ENCODE data around the gene ADNP2. TPM values are rescaled to one million over a fixed set of nuclear protein-coding genes. Genes with fewer than 3 reads are reported as not detected.

The ADNP2 gene
- total and polyA plus RNA-seq, 2 of the 13 experiments (the other 11 are each of a cell fraction or from before 2014, with no cell fraction given): 10.8 to 25.5 TPM

DNA sequence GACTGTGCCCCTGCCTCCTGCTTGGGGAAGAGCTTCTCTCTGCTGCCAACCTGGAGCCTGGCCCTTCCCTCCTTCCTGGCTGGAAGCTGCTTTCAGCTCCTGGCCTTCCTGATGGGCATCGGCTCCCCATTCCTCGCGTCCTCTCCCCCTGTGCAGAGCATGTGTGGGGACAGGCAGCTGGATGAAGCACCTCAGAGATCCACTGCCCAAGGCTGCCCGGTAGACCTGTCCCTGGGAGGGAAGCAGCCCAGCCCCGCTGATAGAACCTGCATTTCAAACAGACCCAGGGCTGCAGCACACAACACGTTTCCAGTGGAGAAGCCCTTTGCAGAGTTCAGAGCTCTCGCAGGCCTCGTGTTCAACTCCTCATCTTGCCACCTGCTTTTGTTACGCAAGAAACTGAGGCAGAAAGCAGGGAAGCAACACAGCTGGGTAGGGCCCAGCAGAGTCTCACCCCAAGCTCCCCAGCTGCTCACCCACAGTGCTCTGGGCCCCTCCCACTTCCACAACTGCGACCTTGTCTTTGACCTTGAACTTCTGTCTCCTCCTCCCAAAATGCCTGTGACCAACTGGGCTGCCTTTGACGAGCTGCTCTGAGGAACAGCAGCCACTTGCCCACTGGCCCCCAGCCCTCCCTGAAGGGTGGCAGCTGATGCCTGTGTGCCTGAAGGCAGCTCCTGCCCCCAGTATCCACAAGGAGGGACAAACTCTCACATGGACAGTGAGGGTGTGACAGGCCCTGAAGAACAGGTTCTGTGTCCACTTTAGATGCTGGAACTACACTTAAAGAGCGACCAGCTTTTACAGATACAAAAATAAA lies 72.8 kb downstream of the ADNP2 start (continued):
- TF ChIP-seq, protein P1, sequence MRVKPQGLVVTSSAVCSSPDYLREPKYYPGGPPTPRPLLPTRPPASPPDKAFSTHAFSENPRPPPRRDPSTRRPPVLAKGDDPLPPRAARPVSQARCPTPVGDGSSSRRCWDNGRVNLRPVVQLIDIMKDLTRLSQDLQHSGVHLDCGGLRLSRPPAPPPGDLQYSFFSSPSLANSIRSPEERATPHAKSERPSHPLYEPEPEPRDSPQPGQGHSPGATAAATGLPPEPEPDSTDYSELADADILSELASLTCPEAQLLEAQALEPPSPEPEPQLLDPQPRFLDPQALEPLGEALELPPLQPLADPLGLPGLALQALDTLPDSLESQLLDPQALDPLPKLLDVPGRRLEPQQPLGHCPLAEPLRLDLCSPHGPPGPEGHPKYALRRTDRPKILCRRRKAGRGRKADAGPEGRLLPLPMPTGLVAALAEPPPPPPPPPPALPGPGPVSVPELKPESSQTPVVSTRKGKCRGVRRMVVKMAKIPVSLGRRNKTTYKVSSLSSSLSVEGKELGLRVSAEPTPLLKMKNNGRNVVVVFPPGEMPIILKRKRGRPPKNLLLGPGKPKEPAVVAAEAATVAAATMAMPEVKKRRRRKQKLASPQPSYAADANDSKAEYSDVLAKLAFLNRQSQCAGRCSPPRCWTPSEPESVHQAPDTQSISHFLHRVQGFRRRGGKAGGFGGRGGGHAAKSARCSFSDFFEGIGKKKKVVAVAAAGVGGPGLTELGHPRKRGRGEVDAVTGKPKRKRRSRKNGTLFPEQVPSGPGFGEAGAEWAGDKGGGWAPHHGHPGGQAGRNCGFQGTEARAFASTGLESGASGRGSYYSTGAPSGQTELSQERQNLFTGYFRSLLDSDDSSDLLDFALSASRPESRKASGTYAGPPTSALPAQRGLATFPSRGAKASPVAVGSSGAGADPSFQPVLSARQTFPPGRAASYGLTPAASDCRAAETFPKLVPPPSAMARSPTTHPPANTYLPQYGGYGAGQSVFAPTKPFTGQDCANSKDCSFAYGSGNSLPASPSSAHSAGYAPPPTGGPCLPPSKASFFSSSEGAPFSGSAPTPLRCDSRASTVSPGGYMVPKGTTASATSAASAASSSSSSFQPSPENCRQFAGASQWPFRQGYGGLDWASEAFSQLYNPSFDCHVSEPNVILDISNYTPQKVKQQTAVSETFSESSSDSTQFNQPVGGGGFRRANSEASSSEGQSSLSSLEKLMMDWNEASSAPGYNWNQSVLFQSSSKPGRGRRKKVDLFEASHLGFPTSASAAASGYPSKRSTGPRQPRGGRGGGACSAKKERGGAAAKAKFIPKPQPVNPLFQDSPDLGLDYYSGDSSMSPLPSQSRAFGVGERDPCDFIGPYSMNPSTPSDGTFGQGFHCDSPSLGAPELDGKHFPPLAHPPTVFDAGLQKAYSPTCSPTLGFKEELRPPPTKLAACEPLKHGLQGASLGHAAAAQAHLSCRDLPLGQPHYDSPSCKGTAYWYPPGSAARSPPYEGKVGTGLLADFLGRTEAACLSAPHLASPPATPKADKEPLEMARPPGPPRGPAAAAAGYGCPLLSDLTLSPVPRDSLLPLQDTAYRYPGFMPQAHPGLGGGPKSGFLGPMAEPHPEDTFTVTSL (CRISPR knock-in tag; IDR thresholded peaks at IDR 0.05; ENCODE audit: borderline replicate concordance): no peak
- TF ChIP-seq, protein P2, sequence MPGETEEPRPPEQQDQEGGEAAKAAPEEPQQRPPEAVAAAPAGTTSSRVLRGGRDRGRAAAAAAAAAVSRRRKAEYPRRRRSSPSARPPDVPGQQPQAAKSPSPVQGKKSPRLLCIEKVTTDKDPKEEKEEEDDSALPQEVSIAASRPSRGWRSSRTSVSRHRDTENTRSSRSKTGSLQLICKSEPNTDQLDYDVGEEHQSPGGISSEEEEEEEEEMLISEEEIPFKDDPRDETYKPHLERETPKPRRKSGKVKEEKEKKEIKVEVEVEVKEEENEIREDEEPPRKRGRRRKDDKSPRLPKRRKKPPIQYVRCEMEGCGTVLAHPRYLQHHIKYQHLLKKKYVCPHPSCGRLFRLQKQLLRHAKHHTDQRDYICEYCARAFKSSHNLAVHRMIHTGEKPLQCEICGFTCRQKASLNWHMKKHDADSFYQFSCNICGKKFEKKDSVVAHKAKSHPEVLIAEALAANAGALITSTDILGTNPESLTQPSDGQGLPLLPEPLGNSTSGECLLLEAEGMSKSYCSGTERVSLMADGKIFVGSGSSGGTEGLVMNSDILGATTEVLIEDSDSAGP (CRISPR knock-in tag; IDR thresholded peaks at IDR 0.05; ENCODE audit: borderline replicate concordance): no peak
- TF ChIP-seq HIVEP1 (CRISPR knock-in tag; IDR thresholded peaks at IDR 0.05) (0 out of 2 replicates have a peak, but pooled peaks have one; percentile 12), ZNF34 (CRISPR knock-in tag; IDR thresholded peaks at IDR 0.05; ENCODE audit: borderline replicate concordance) (no peak), SP5 (CRISPR knock-in tag; IDR thresholded peaks at IDR 0.05; ENCODE audit: borderline replicate concordance, low read depth) (0 out of 2 replicates have a peak, but pooled peaks have one; percentile 31), ISX (CRISPR knock-in tag; conservative IDR thresholded peaks at IDR 0.05) (no peak), ESRRA (CRISPR knock-in tag; IDR thresholded peaks at IDR 0.05; ENCODE audit: low read depth) (0 out of 2 replicates have a peak, but pooled peaks have one; percentile 67)
- TF ChIP-seq, protein P3, sequence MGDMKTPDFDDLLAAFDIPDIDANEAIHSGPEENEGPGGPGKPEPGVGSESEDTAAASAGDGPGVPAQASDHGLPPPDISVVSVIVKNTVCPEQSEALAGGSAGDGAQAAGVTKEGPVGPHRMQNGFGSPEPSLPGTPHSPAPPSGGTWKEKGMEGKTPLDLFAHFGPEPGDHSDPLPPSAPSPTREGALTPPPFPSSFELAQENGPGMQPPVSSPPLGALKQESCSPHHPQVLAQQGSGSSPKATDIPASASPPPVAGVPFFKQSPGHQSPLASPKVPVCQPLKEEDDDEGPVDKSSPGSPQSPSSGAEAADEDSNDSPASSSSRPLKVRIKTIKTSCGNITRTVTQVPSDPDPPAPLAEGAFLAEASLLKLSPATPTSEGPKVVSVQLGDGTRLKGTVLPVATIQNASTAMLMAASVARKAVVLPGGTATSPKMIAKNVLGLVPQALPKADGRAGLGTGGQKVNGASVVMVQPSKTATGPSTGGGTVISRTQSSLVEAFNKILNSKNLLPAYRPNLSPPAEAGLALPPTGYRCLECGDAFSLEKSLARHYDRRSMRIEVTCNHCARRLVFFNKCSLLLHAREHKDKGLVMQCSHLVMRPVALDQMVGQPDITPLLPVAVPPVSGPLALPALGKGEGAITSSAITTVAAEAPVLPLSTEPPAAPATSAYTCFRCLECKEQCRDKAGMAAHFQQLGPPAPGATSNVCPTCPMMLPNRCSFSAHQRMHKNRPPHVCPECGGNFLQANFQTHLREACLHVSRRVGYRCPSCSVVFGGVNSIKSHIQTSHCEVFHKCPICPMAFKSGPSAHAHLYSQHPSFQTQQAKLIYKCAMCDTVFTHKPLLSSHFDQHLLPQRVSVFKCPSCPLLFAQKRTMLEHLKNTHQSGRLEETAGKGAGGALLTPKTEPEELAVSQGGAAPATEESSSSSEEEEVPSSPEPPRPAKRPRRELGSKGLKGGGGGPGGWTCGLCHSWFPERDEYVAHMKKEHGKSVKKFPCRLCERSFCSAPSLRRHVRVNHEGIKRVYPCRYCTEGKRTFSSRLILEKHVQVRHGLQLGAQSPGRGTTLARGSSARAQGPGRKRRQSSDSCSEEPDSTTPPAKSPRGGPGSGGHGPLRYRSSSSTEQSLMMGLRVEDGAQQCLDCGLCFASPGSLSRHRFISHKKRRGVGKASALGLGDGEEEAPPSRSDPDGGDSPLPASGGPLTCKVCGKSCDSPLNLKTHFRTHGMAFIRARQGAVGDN (CRISPR knock-in tag; IDR thresholded peaks at IDR 0.05): peak; percentile 39
- TF ChIP-seq, protein P4, sequence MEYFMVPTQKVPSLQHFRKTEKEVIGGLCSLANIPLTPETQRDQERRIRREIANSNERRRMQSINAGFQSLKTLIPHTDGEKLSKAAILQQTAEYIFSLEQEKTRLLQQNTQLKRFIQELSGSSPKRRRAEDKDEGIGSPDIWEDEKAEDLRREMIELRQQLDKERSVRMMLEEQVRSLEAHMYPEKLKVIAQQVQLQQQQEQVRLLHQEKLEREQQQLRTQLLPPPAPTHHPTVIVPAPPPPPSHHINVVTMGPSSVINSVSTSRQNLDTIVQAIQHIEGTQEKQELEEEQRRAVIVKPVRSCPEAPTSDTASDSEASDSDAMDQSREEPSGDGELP (IDR thresholded peaks at IDR 0.05; ENCODE audit: borderline replicate concordance, low read depth): peak; percentile 22; the same call in 1 of the 2 replicates
- TF ChIP-seq, protein P5, sequence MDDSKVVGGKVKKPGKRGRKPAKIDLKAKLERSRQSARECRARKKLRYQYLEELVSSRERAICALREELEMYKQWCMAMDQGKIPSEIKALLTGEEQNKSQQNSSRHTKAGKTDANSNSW (CRISPR knock-in tag; IDR thresholded peaks at IDR 0.05; ENCODE audit: borderline replicate concordance): no peak
